ENCODE data around the gene SDSL.

SDSL gene

DNA sequence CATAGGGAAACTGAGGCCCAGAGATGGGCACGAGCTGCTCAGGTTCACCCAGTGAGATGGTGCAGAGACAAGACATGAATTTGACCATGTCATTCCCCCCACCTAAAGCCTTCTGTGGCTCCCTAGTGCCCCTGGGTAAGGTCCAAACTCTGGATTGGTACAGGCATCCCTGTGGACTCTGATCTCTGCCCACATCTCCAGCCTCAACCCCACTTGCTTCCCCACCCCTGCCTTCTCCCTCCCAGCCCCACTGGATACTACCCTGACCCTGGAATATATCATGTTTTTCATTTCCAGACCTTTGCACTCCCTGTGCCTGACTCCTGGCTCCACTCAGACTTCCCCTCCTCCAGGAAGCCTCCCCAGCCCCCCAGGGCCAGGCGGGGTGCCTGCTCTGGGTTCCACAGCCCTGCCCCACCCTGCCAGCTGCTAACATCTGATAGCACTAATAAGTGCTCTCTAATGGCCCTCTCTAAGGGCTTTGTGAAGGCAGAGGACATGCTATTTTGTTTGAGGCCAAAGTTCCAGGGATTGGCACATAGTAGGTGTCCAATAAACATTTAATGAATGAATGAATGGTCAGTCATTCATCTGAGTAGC lies 1.1 kb upstream of the SDSL start:
- no peak for DNase-seq (ENCODE audit: low spot score)

GRCh38 chr12:113422886-113423669 lies 898 bp downstream of the SDSL start:
- no peak for DNase-seq (ENCODE audit: low spot score)

- DNase-seq (ENCODE audit: low spot score) = no peak
Measured at GRCh38 chr12:113424456-113424855, 2.3 kb downstream of the SDSL start.

- peak; percentile 78 for DNase-seq (ENCODE audit: low spot score)
Measured at GRCh38 chr12:113424915-113425823, 3.0 kb downstream of the SDSL start.

DNA sequence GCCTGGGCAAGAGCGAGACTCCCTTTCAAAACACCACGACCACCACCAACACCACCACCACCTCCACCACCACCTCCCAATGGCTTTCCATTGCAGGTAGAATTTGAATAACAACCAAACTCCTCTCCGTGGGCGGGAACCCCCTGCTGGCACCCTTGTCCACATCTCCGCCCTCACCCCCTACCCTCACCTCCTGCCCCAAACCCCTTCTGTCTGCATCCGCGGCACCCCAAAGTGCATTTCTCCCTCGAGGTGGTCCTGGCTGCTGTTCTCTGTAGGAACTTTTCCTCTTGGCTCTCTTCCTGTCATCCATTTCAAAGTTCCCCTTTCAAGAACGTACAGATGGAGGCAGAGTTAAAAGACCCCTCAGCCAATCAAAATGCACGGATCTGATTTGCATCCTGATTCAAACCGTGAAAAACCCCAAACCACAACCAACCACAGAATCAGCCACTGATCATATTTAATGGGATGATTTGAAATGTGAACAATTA lies 3.8 kb downstream of the SDSL start:
- no peak for DNase-seq (ENCODE audit: low spot score)

DNA sequence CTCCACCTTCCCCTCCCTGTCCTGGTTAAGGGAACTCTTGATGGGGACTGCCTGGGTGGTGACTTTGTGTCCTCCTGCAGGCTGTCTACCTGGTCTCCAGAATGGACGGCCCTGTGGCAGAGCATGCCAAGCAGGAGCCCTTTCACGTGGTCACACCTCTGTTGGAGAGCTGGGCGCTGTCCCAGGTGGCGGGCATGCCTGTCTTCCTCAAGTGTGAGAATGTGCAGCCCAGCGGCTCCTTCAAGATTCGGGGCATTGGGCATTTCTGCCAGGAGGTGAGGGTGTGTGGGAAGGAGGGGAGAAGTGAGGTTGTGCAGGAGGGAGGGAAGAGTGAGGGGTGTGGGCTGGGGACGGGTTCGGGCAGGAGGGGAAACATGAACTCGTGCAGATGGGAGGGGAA lies 5.7 kb downstream of the SDSL start:
- no peak for DNase-seq (ENCODE audit: low spot score)

DNA sequence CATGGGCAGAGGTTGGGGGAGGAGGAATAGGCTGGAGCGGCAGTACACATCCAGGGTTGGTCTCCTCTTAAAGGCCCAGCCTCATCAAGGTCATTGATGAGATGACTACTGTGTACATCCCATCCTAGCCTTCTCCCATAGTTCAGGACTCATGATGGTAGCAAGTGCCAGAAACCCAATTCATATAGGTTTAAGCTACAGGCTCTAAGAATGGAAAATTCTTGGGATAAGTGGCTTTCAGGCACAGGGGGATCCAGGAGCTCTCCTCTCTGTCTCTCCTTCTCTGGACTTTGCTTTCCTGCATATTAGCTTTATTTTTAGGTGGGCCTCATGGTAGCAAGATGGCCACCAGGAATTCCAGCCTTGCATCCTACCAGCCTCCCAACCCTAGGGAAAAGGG lies 6.3 kb downstream of the SDSL start:
- no peak for DNase-seq (ENCODE audit: low spot score)

GRCh38 chr12:113432986-113433385 lies 10.8 kb downstream of the SDSL start:
- no peak for DNase-seq (ENCODE audit: low spot score)

DNA sequence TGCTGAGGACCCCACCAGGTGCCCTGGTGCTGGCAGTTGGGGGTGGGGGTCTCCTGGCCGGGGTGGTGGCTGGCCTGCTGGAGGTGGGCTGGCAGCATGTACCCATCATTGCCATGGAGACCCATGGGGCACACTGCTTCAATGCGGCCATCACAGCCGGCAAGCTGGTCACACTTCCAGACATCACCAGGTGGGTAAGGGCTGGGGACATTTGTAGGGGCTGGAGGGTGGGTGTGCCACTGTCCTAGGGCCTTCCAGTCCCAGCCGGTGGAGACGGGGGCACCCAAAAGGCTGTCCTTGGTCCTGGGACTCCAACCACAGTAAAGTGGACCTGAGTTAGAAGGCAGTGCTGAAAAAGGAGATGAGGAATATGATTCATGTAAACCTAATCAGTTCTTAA lies 13.2 kb downstream of the SDSL start:
- no peak for DNase-seq (ENCODE audit: low spot score)

DNA sequence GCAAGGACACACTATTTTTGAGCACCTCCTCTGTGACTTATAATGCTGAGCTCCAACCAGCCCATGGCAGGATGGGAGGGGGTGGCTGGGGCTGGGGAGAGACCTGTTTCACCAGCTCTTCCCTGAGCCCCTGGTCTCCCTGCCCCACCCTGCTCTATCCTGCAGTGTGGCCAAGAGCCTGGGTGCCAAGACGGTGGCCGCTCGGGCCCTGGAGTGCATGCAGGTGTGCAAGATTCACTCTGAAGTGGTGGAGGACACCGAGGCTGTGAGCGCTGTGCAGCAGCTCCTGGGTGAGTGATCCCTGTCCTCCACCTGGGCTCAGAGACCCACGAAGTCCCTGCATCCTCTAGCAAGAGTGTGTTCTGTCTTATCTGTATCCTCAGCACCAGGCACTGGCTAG lies 14.4 kb downstream of the SDSL start:
- DNase-seq (ENCODE audit: low spot score) = no peak

- no peak for DNase-seq (ENCODE audit: low spot score)
Measured at GRCh38 chr12:113436993-113437728, 15.0 kb downstream of the SDSL start.

DNA sequence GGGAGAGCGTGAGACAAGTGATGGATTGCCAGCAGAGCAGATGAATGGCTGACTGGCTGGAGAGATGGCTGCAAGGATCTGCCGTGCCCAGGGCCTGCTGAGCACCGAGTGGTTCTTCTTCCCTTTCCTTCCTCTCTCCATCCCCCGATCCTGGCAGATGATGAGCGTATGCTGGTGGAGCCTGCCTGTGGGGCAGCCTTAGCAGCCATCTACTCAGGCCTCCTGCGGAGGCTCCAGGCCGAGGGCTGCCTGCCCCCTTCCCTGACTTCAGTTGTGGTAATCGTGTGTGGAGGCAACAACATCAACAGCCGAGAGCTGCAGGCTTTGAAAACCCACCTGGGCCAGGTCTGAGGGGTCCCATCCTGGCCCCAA lies 15.5 kb downstream of the SDSL start:
- no peak for DNase-seq (ENCODE audit: low spot score)

DNA sequence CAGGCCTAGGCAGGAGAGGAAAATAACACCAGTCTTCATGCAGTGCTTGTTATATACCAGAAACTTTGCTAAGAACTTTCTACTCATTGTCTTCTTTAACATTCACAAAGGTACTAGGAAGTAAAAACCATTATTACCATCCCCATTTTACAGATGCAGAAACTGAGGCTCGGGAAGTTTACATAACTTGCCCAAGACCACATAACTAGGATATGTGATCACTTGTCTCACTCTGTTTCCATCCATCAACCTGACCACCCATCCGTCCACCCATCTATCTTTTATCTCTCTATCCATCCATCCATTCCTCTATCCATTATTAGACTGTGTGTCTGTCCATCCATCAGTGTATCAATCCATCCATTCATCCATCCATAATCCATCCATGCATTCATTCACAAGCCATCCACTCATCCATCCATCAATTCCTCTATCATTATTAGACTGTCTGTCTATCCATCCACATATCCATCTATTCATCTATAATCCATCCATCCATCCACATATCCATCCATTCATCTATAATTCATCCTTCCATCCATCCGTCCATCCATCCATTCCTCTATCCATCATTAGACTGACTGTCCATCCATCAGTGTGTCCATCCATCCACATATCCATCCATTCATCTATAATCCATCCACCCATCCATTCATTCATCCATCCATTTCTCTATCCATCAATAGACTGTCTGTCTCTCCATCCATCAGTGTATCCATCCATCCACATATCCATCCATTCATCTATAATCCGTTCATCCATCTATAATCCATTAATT lies 16.5 kb downstream of the SDSL start:
- DNase-seq (ENCODE audit: low spot score) = no peak

GRCh38 chr12:113439301-113439597 lies 17.1 kb downstream of the SDSL start:
- DNase-seq (ENCODE audit: low spot score) = no peak

DNA sequence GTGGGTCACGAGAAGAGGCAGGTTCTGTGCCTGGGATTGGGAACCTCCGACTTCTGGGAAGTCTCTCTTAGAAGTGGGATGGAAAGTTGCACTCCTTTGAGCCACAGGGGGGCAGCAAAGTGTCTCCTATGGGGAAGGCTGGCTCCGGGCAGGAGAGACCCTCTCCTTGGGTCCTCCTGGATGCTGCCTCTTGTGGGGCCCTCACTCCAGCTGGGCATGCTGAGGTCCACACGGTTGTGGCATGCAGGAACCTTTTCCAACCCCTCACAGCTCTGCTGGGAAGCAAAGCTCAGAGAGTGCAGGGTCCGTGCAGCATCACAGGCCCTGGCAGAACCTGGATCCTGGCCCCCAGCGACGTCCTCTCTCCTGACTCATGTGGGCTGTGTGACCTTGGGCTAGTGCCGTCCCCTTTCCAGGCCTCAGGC lies 17.4 kb downstream of the SDSL start:
- peak; percentile 48 for DNase-seq (ENCODE audit: low spot score)

GRCh38 chr12:113440336-113440735 lies 18.2 kb downstream of the SDSL start:
- DNase-seq (ENCODE audit: low spot score) = no peak

- no peak for DNase-seq (ENCODE audit: low spot score)
Measured at GRCh38 chr12:113440947-113441782, 19.0 kb downstream of the SDSL start.

- DNase-seq (ENCODE audit: low spot score) = no peak
Measured at GRCh38 chr12:113443030-113443539, 20.9 kb downstream of the SDSL start.

- DNase-seq (ENCODE audit: low spot score) = no peak
Measured at GRCh38 chr12:113445544-113446171, 23.5 kb downstream of the SDSL start.

DNA sequence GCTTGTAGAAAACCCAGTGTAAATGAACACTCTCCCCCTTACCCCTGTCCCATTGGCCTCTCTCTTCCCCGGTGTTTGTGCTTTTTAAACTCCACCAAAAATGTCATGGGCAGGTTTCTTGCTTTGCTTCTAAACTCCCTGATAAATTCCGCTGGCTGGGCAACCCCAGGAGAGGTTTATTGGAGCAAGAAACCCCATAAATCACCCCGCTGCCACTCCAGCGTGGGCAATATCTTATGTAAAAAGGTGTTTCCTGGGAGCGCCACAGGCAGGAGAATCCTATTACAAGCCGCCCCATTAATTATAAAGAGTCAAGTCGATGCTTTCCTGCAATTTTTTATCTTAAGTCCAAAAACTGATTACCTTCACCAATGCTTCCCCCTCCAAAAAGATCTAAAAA lies 26.7 kb downstream of the SDSL start:
- DNase-seq (ENCODE audit: low spot score) = no peak

Measured in GM03348 (cell line).